Thoracic aorta endothelial cell (primary cell): Measurements from ENCODE around the gene OR6A2. TPM values are rescaled to one million over a fixed set of nuclear protein-coding genes. Genes with fewer than 3 reads are reported as not detected.

Source experiments
- total RNA-seq: library from RNA; depleted of rRNA; stranded (reverse); fragments of >200 nt; gene quantifications from 2 replicates; pipeline ENCODE4 v1.2.3, GENCODE V29; 2012

Gene OR6A2
- 0.43 and 0.66 TPM in 2 replicates for total RNA-seq

DNA sequence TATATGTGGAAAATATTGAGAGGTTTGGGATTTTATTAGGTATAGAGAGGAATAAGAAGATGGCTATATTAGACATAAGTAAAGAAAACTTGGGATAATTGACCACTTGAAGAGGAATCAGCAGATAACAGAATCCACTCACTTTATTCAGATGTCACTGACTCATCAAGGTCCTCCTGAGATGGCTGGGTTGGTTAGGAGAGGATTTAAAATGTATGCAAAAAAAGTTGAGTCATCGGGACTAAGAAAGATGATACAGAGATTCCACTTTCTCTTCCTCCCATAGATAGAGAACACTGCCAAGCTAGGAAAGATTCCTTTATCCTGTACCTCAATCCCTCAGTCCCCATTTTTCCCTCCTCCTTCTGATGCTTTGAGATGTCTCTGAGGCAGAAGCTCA is at the start of gene OR6A2:
TSS of gene OR6A2 (minus strand) at position 288 of the 400 bp plus-strand sequence. CDS start 3,981 bp downstream, outside the sequence.

DNA sequence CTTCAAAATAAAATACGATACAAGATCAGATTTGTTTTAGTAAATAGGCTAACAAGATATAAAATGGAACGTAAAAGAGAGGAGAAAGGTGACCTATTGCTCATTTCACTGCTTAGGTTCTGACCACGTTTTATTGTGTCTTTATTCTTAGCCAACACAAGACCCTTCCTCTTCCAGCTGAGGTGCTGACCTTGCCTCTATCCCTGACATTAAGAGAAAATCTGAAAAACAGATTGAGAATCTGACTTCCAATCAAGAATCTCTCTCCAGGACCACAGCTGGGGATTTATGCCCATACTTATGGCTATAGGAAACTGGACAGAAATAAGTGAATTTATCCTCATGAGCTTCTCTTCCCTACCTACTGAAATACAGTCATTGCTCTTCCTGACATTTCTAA is 45.9 kb upstream of the OR6A2 start, which contains the start of gene OR10A5:
TSS of gene OR10A5 (plus strand) at position 301 of the 400 bp plus-strand sequence. CDS start at position 301, 0 bp downstream.

DNA sequence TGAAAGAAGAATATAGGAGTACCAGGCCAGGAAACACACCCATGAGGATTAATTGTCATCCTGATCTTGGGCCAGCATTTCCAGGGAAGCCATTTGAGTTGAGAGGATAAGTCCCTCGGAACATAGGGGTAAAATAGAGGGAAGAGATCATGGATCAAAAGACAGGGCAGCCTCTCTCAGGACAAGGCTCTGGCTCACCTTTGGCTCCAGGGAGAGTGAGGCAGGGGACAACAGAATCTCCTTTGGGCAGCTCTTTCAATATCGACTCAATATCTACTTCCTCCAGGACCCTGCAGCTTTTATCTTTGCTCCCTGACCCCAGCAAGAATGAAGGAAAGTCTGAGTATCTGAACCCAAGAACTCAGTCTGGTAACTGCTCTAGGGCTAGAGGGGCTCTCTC is 16.8 kb downstream of the OR6A2 start, which contains the start of gene OR2AG1:
TSS of gene OR2AG1 (plus strand) at position 301 of the 400 bp plus-strand sequence. CDS start 2,018 bp downstream, outside the sequence.

GRCh38 chr11:6771926-6772893 is 27.3 kb downstream of the OR6A2 start, which contains the start of gene OR2AG2:
TSS of gene OR2AG2 (minus strand) at chr11:6771976. CDS start at chr11:6768957, 3,019 bp downstream.

Other genes starting within 250 kb of the OR6A2 start
- gene RRP8, start 196.1 kb downstream of the OR6A2 start, total RNA-seq, result 14.8 and 14.9 TPM in 2 replicates
- gene ILK, start 195.9 kb downstream of the OR6A2 start, total RNA-seq, result 126 and 143 TPM in 2 replicates
- gene TAF10, start 187.5 kb downstream of the OR6A2 start, total RNA-seq, result 16.9 and 17.8 TPM in 2 replicates
- 86.5 and 157 TPM in 2 replicates for gene TPP1, start 180.3 kb downstream of the OR6A2 start, total RNA-seq
- 37.1 and 39.4 TPM in 2 replicates for gene DCHS1, start 143.9 kb downstream of the OR6A2 start, total RNA-seq
- 56.4 and 62.0 TPM in 2 replicates for gene MRPL17, start 116.3 kb downstream of the OR6A2 start, total RNA-seq
- gene OR2AG2, start 27.7 kb downstream of the OR6A2 start, total RNA-seq, result 0.27 and 0.43 TPM in 2 replicates
- gene OR2AG1, start 16.7 kb downstream of the OR6A2 start, total RNA-seq, result not detected in 2 replicates
- gene OR10A5, start 46.0 kb upstream of the OR6A2 start, total RNA-seq, result not detected in 2 replicates
- gene OR10A2, start 63.4 kb upstream of the OR6A2 start, total RNA-seq, result not detected in 2 replicates
- not detected in 2 replicates for gene OR10A4, start 76.9 kb upstream of the OR6A2 start, total RNA-seq
- 0.66 and 0.86 TPM in 2 replicates for gene OR2D2, start 92.8 kb upstream of the OR6A2 start, total RNA-seq
- not detected in 2 replicates for gene OR2D3, start 121.3 kb upstream of the OR6A2 start, total RNA-seq
- gene ZNF215, start 126.7 kb upstream of the OR6A2 start, total RNA-seq, result 5.9 and 6.0 TPM in 2 replicates
- 1.9 and 2.0 TPM in 2 replicates for gene ZNF214, start 220.7 kb upstream of the OR6A2 start, total RNA-seq
- gene NLRP14, start 220.8 kb upstream of the OR6A2 start, total RNA-seq, result 0.07 and 0.53 TPM in 2 replicates